IMR-90 (cell line): Measurements from ENCODE around the gene PYGB. TPM values are rescaled to one million over a fixed set of nuclear protein-coding genes. Genes with fewer than 3 reads are reported as not detected.

Source experiments
- ATAC-seq: fragments of 200-7000 bp; cut with Tn5 transposase; 2 replicates; pipeline ENCODE4 v1.9.1; 2020; ENCODE audit warnings: low read depth, mild to moderate bottlenecking, moderate library complexity
- BruUV-seq: library from RNA; stranded (reverse); fragments of 400-500 nt; replicated peaks from 2 replicates; lab custom pipeline; 2021; lab: Mats Ljungman, UMichigan
- CTCF ChIA-PET: fragments of 300-600 bp; formaldehyde crosslinking; extraction: SDS; loops from one replicate; lab custom pipeline; 2021; ENCODE audit warnings: antibody characterized with exemption; lab: Yijun Ruan, JAX
- POLR2A ChIA-PET: fragments of 300-600 bp; sonication (Branson Sonifier 250); formaldehyde crosslinking; loops from one replicate; lab custom pipeline; 2022; ENCODE audit warnings: antibody characterized with exemption; ENCODE audit not compliant: unreplicated experiment; lab: Charles Lee
- DNase-seq: peaks from one replicate; pipeline ENCODE4 v3.0.0; 2013
- H2AFZ ChIP-seq: replicated peaks from 2 replicates; pipeline ENCODE3; 2013; ENCODE audit warnings: low read length, mild to moderate bottlenecking; ENCODE audit not compliant: poor library complexity
- H2AK5ac ChIP-seq: 2 replicates; pipeline ENCODE4 v1.6.1; 2013; ENCODE audit warnings: low read depth, low read length, inconsistent platforms
- H2AK9ac ChIP-seq: replicated peaks from 2 replicates; pipeline ENCODE3; 2013; ENCODE audit warnings: mild to moderate bottlenecking, low read depth, low read length, moderate library complexity; ENCODE audit not compliant: poor library complexity
- H2BK120ac ChIP-seq: 2 replicates; pipeline ENCODE4 v1.6.1; 2013; ENCODE audit warnings: low read depth, low read length, inconsistent platforms
- H2BK15ac ChIP-seq: 3 replicates; pipeline ENCODE4 v1.6.1; 2013; ENCODE audit warnings: low read depth, low read length, inconsistent platforms
- H2BK20ac ChIP-seq: 2 replicates; pipeline ENCODE4 v1.6.1; 2013; ENCODE audit warnings: low read depth, mild to moderate bottlenecking, inconsistent platforms, low read length, moderate library complexity
- H2BK5ac ChIP-seq: 2 replicates; pipeline ENCODE4 v1.6.1; 2013; ENCODE audit warnings: mild to moderate bottlenecking, low read depth, low read length, inconsistent platforms; ENCODE audit not compliant: poor library complexity, severe bottlenecking
- H3K14ac ChIP-seq: replicated peaks from 2 replicates; pipeline ENCODE4 v1.6.1; 2013; ENCODE audit warnings: low read depth, low read length, inconsistent platforms
- H3K18ac ChIP-seq: 2 replicates; pipeline ENCODE4 v1.6.1; 2013; ENCODE audit warnings: low read depth, low read length, control low read depth
- H3K23ac ChIP-seq: 2 replicates; pipeline ENCODE4 v1.6.1; 2013; ENCODE audit warnings: low read depth, low read length, inconsistent platforms
- H3K27ac ChIP-seq: 2 replicates; pipeline ENCODE4 v1.5.1; 2013; ENCODE audit warnings: mild to moderate bottlenecking, control low read depth, low read length; ENCODE audit not compliant: insufficient read depth
- H3K27me3 ChIP-seq: 2 replicates; pipeline ENCODE4 v1.6.1; 2013; ENCODE audit warnings: low read length; ENCODE audit not compliant: control insufficient read depth, insufficient read depth
- H3K36me3 ChIP-seq: 2 replicates; pipeline ENCODE4 v1.6.1; 2013; ENCODE audit warnings: low read length, mixed read lengths; ENCODE audit not compliant: control insufficient read depth, insufficient read depth
- H3K4ac ChIP-seq: 2 replicates; pipeline ENCODE4 v1.6.1; 2013; ENCODE audit warnings: low read depth, low read length, inconsistent platforms
- H3K4me1 ChIP-seq: 2 replicates; pipeline ENCODE4 v1.6.1; 2013; ENCODE audit warnings: low read length, mixed read lengths; ENCODE audit not compliant: control insufficient read depth, insufficient read depth
- H3K4me2 ChIP-seq: 2 replicates; pipeline ENCODE4 v1.6.1; 2013; ENCODE audit warnings: low read depth, mild to moderate bottlenecking, control low read depth, low read length, moderate library complexity
- H3K4me3 ChIP-seq: 2 replicates; pipeline ENCODE4 v1.5.1; 2013; ENCODE audit warnings: low read depth, mild to moderate bottlenecking, control low read depth, low read length, moderate library complexity; ENCODE audit not compliant: insufficient read depth
- H3K56ac ChIP-seq: 2 replicates; pipeline ENCODE4 v1.6.1; 2013; ENCODE audit warnings: low read length, inconsistent platforms; ENCODE audit not compliant: insufficient read depth; ENCODE audit errors: extremely low read depth
- H3K79me1 ChIP-seq, 2 experiments: 2 replicates each; pipeline ENCODE4 v1.6.1; 2013; ENCODE audit warnings: low read length in 2 of 2, inconsistent platforms in 1 of 2, low read depth in 1 of 2
- H3K9ac ChIP-seq: 2 replicates; pipeline ENCODE4 v1.6.1; 2013; ENCODE audit warnings: low read depth, low read length, control low read depth
- H3K9me1 ChIP-seq: 2 replicates; pipeline ENCODE4 v1.6.1; 2013; ENCODE audit warnings: low read length, inconsistent platforms; ENCODE audit not compliant: insufficient read depth
- H3K9me3 ChIP-seq: 2 replicates; pipeline ENCODE4 v1.6.1; 2013; ENCODE audit warnings: low read length; ENCODE audit not compliant: control insufficient read depth, insufficient read depth
- H4K20me1 ChIP-seq: 2 replicates; pipeline ENCODE4 v1.6.1; 2013; ENCODE audit warnings: low read length, inconsistent platforms; ENCODE audit not compliant: insufficient read depth
- H4K5ac ChIP-seq: 2 replicates; pipeline ENCODE4 v1.6.1; 2013; ENCODE audit warnings: mild to moderate bottlenecking, low read depth, low read length, control low read depth
- H4K8ac ChIP-seq, 2 experiments: 2 replicates each; pipeline ENCODE4 v1.6.1; 2013; ENCODE audit warnings: low read depth in 2 of 2, low read length in 2 of 2, control low read depth in 1 of 2, inconsistent platforms in 1 of 2
- H4K91ac ChIP-seq: 2 replicates; pipeline ENCODE4 v1.6.1; 2013; ENCODE audit warnings: low read depth, low read length, inconsistent platforms; ENCODE audit not compliant: insufficient read depth
- BHLHE40 ChIP-seq: fragments of 150-350 bp; IDR thresholded peaks from 2 replicates; pipeline ENCODE4 v1.6.1; 2016; ENCODE audit warnings: mild to moderate bottlenecking, low read depth, low read length
- CEBPB ChIP-seq: IDR thresholded peaks from 2 replicates; pipeline ENCODE4 v1.6.1; 2012; ENCODE audit warnings: low read depth, low read length, improper control_type of control experiment
- CHD1 ChIP-seq: IDR thresholded peaks from 2 replicates; pipeline ENCODE4 v1.6.1; 2012; ENCODE audit warnings: low read depth, low read length, improper control_type of control experiment
- CTCF ChIP-seq: conservative IDR thresholded peaks from 2 replicates; pipeline ENCODE4 v1.5.1; 2012; ENCODE audit warnings: mild to moderate bottlenecking, low read depth, low read length, improper control_type of control experiment
- ELK1 ChIP-seq: fragments of 150-350 bp; IDR thresholded peaks from 2 replicates; pipeline ENCODE4 v1.6.1; 2016; ENCODE audit warnings: low read depth, mild to moderate bottlenecking, low read length, moderate library complexity, borderline replicate concordance
- FOS ChIP-seq: fragments of 150-350 bp; IDR thresholded peaks from 2 replicates; pipeline ENCODE4 v1.6.1; 2016; ENCODE audit warnings: low read depth, low read length
- MAFK ChIP-seq: IDR thresholded peaks from 2 replicates; pipeline ENCODE4 v1.6.1; 2012; ENCODE audit warnings: low read depth, low read length, improper control_type of control experiment
- MAZ ChIP-seq: IDR thresholded peaks from 2 replicates; pipeline ENCODE4 v1.6.1; 2012; ENCODE audit warnings: low read depth, mild to moderate bottlenecking, low read length, improper control_type of control experiment, moderate library complexity, borderline replicate concordance
- MXI1 ChIP-seq: IDR thresholded peaks from 2 replicates; pipeline ENCODE4 v1.6.1; 2012; ENCODE audit warnings: low read depth, mild to moderate bottlenecking, low read length, moderate library complexity, borderline replicate concordance
- NFE2L2 ChIP-seq: fragments of 150-350 bp; IDR thresholded peaks from 2 replicates; pipeline ENCODE4 v1.6.1; 2016; ENCODE audit warnings: low read depth, mild to moderate bottlenecking, low read length
- POLR2A ChIP-seq: IDR thresholded peaks from 2 replicates; pipeline ENCODE4 v1.6.1; 2012; ENCODE audit warnings: mild to moderate bottlenecking, low read depth, low read length
- RAD21 ChIP-seq: IDR thresholded peaks from 2 replicates; pipeline ENCODE4 v1.6.1; 2012; ENCODE audit warnings: low read length, improper control_type of control experiment
- RCOR1 ChIP-seq: IDR thresholded peaks from 2 replicates; pipeline ENCODE4 v1.6.1; 2012; ENCODE audit warnings: mild to moderate bottlenecking, low read length, improper control_type of control experiment; ENCODE audit not compliant: insufficient replicate concordance
- RFX5 ChIP-seq: IDR thresholded peaks from 2 replicates; pipeline ENCODE4 v1.8.0; 2012; ENCODE audit warnings: low read depth, mild to moderate bottlenecking, low read length, moderate library complexity
- SMC3 ChIP-seq: fragments of 150-350 bp; IDR thresholded peaks from 2 replicates; pipeline ENCODE4 v1.6.1; 2016; ENCODE audit warnings: low read depth, mild to moderate bottlenecking, antibody characterized with exemption, low read length, moderate library complexity
- USF2 ChIP-seq: fragments of 150-350 bp; IDR thresholded peaks from 2 replicates; pipeline ENCODE4 v1.6.1; 2017; ENCODE audit warnings: mild to moderate bottlenecking, antibody characterized with exemption, low read length, low read depth
- WGBS, 2 experiments: methylation state at CpG; one replicate each; pipeline versions ENCODE4 v1.1.5 to v1.1.7; 2013; ENCODE audit warnings: missing lambda C conversion rate in 2 of 2; ENCODE audit not compliant: insufficient read length in 1 of 2; ENCODE audit errors: extremely low coverage in 2 of 2; 5-methylcytosine and 5-hydroxymethylcytosine counted together
- dilution Hi-C: fragments of 300-500 bp; cut with HindIII; formaldehyde crosslinking; loops from one replicate; pipeline ENCODE4 v1.14.3; 2018; ENCODE audit warnings: low sequenced_read_pairs; ENCODE audit not compliant: unreplicated experiment
- in situ Hi-C: fragments of 300-500 bp; cut with MboI; formaldehyde crosslinking; loops from 3 replicates; pipeline ENCODE4 v1.14.3; 2019; ENCODE audit warnings: low sequenced_read_pairs, inconsistent platforms, mixed read lengths
- intact Hi-C: fragments of 100-400 bp; cut with micrococcal nuclease; formaldehyde crosslinking; loops from 2 replicates; pipeline ENCODE4 v1.10.0; 2022
- polyA plus RNA-seq, 3 experiments: library from polyadenylated mRNA; depleted of rRNA; stranded (reverse); fragments of >200 nt; gene quantifications; 2 replicates each; pipeline ENCODE4 v1.2.3, GENCODE V29; 2012; ENCODE audit warnings: low replicate concordance in 1 of 3
- total RNA-seq: library from RNA; depleted of rRNA; stranded (reverse); fragments of >200 nt; gene quantifications from 2 replicates; pipeline ENCODE4 v1.2.3, GENCODE V29; 2012

PYGB gene
- total and polyA plus RNA-seq, 2 of the 4 experiments (the other 2 are of a cell fraction), result 72.4 to 83.1 TPM

GRCh38 chr20:25218109-25218486 lies 29.8 kb upstream of the PYGB start:
- no peak overlapping the region for H3K23ac ChIP-seq
- no peaks in the 10 kb centered on the region for H3K9me3 ChIP-seq
- no peak overlapping the region for H3K27ac ChIP-seq
- H2AFZ ChIP-seq, result no peak overlapping the region
- H3K36me3 ChIP-seq, result peaks cover 28% of the 10 kb centered on the region
- 83% methylated on average over 2 of the region's 8 CpGs; no CpG with 5 or more reads in 1 of the 2 experiments for WGBS, 2 experiments
- no peak overlapping the region for H4K8ac ChIP-seq
- H3K4me1 ChIP-seq, result peaks cover 2% of the 10 kb centered on the region; the same call in 1 of the 2 replicates
- no peak overlapping the region for H3K18ac ChIP-seq
- H2AK9ac ChIP-seq, result no peak overlapping the region
- no peak overlapping the region for H2BK5ac ChIP-seq
- BruUV-seq, result no TSS peak
- no peaks in the 10 kb centered on the region for H4K20me1 ChIP-seq
- TF ChIP-seq BHLHE40, result no peak
- TF ChIP-seq CEBPB, result no peak
- no peak for TF ChIP-seq POLR2A
- no peak for TF ChIP-seq MAZ
- no peak for TF ChIP-seq MAFK
- no peak for TF ChIP-seq RAD21
- TF ChIP-seq SMC3, result no peak
- no peak for TF ChIP-seq CTCF
- no peak for TF ChIP-seq RFX5
- no peak for TF ChIP-seq ELK1
- TF ChIP-seq NFE2L2, result no peak
- no peak for TF ChIP-seq RCOR1
- no peak for TF ChIP-seq MXI1
- TF ChIP-seq USF2, result no peak
- TF ChIP-seq CHD1, result no peak
- TF ChIP-seq FOS, result no peak
- no peak overlapping the region for H4K5ac ChIP-seq
- H3K4ac ChIP-seq, result no peak overlapping the region
- H2BK120ac ChIP-seq, result no peak overlapping the region
- no peak overlapping the region for H3K4me3 ChIP-seq
- ATAC-seq (no peak), DNase-seq (no peak)
- POLR2A ChIA-PET, result no interaction called here
- in situ Hi-C loops, result loop anchor here (10.0 kb wide), 2 partner anchors 47 to 167 kb away; no protein-coding TSS in a partner anchor
- H3K9ac ChIP-seq, result no peak overlapping the region
- H3K9me1 ChIP-seq, result no peaks in the 10 kb centered on the region; the same call in 1 of the 2 replicates
- no peak overlapping the region for H2AK5ac ChIP-seq
- H2BK20ac ChIP-seq, result no peak overlapping the region
- no peaks in the 10 kb centered on the region for H3K79me1 ChIP-seq
- H3K14ac ChIP-seq, result no peak overlapping the region
- H3K27me3 ChIP-seq, result no peaks in the 10 kb centered on the region
- no peak overlapping the region for H2BK15ac ChIP-seq
- dilution Hi-C loops, result no loop called here
- no peak overlapping the region for H3K56ac ChIP-seq
- H4K91ac ChIP-seq, result no peak overlapping the region
- intact Hi-C loops, result no loop called here
- CTCF ChIA-PET, result no interaction called here
- H3K4me2 ChIP-seq, result no peak overlapping the region
